ENCODE data around the gene PDZD4.

PDZD4 gene

DNA sequence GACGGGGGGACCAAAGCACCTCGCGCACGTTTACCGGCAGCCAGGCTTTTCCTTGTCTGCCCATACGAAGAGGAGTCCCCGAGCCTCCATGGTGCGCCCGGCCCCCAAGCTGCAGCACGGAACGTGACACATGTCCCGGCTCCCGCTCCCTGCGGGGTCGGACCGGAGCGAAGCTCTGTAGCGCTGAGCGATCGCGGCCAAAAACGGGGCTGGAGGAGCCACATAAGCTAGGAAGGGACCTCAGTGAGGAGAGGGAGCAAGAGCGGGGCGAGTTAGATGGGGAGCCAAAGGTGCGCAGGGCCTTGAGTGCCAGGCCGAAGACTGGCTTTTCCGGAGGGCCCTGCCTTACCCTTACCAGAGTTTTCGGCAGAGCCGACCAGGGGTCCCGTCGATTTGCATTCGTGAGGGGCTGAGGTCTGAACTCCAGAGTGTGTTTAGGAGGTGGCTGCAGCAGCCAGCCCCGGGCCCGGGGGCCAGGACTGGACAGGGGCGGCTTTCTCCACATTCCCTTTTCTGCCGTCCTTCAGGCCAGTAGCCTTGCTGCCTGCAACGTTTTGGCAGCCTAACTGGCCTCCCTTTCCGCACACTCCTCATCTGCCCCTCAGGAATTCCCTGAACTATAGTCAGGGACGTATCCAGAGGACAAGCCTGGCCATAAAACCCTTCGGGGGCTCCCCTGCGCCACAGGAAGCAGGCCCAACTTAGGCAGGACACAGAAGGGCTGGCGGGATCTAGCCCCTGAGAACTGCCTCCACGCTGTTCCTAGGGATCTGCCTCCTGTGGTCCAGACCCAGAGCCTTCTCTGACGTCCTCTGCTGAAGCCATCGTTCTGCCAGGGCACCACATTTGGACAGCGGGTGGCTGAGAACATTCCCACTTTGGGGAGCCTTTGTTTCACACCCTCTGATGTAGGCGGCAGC lies 35.2 kb downstream of the PDZD4 start:
- H3K4me3 ChIP-seq: peak overlapping the region; percentile 59 to 80 (median 66)
- H3K27ac ChIP-seq: peak overlapping the region; percentile 26 to 99 (median 93)

DNA sequence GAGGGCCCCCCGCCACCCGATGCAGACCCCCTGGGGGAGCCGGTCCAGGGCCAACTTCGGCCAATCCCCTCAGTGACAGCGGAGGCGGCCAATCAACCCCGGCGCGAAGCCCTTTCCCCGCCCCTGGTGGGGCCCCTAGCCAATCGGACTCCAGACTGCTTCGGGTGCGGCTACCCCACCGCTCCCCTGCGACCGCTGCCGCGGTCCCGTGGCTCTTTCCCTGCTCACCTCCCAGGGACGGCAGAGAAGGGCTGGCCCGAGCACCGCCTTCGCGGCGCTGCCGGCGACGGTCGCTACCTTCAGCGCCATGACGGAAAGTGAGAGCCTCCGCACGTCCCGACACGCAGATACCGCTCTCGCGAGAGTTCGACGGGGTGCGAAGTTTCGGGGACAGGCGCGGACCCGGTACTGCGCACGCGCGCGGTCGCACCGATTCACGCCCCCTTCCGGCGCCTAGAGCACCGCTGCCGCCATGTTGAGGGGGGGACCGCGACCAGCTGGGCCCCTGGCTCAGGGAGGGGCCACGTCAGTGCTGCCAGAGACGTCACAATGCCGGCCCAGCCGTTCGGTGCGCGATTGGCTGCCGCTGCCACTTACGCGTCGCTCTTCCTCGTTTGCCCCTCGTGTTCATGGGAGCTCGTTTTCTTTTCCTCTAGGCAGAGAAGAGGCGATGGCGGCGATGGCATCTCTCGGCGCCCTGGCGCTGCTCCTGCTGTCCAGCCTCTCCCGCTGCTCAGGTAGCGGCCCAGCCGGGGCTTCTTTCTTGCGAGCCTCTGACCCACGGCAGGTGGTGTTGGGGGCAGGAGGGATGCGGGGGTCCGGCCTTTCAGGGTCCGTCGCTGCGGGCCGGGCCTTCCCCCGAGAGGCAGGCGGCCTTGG lies 36.1 kb downstream of the PDZD4 start, which contains the start of the genes IDH3G and SSR4:
TSS of gene IDH3G (minus strand) at position 358 of the 879 bp plus-strand sequence. CDS start at position 309, 49 bp downstream.
TSS of gene SSR4 (plus strand) at position 651 of the 879 bp plus-strand sequence. CDS start at position 671, 20 bp downstream.
- peak within 1 kb of the TSS; percentile 26 to 99 (median 93) for H3K27ac ChIP-seq

GRCh38 chrX:153793291-153793690 lies 37.1 kb downstream of the PDZD4 start:
- H3K27ac ChIP-seq: peak overlapping the region; percentile 22 to 99 (median 93)
- H3K4me3 ChIP-seq: peak overlapping the region; percentile 59 to 80 (median 66)

More for the DNA sequence above, 36.1 kb downstream of the PDZD4 start, which contains the start of the genes IDH3G and SSR4:
- peak within 1 kb of the TSS; percentile 59 to 80 (median 66) for H3K4me3 ChIP-seq

GRCh38 chrX:153792368-153792767 lies 38.0 kb downstream of the PDZD4 start:
- H3K4me3 ChIP-seq: no peak overlapping the region
- no peak overlapping the region for H3K27ac ChIP-seq

GRCh38 chrX:153791104-153791852 lies 39.1 kb downstream of the PDZD4 start:
- H3K27ac ChIP-seq: no peak overlapping the region
- H3K4me3 ChIP-seq: no peak overlapping the region

GRCh38 chrX:153789654-153790053 lies 40.7 kb downstream of the PDZD4 start:
- H3K27ac ChIP-seq: no peak overlapping the region
- H3K4me3 ChIP-seq: no peak overlapping the region

- Histone ChIP-seq H3K4me3 (no peak overlapping the region), H3K27ac (no peak overlapping the region)
These were observed 43.7 kb downstream of the PDZD4 start for GRCh38 chrX:153786669-153787068.

DNA sequence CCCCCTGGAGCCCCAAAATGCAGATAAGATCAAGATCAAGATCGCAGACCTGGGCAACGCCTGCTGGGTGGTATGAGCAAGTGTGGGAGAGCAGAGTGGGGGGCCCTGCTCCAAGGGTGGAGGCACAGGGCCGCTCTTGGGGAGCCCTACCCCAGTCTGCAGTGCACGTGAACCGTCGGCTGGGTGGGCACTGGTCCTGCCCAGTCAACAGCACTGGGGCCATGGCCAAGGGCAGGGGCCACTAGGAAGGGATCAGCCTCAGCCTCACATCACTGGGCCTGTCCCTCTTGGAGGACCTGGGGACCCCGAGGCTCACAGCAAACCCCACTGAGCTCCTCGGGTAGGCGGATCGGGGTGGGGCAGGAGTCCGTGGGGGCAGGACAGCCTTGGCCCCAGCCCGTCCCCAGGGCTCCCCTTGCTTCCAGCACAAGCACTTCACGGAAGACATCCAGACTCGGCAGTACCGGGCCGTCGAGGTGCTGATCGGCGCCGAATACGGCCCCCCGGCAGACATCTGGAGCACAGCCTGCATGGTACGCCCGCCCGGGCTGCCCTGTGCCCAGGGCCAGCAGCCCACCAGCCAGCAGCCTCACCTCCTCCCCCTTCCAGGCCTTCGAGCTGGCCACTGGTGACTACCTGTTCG lies 45.9 kb downstream of the PDZD4 start:
- no peak overlapping the region for H3K4me3 ChIP-seq
- no peak overlapping the region for H3K27ac ChIP-seq

DNA sequence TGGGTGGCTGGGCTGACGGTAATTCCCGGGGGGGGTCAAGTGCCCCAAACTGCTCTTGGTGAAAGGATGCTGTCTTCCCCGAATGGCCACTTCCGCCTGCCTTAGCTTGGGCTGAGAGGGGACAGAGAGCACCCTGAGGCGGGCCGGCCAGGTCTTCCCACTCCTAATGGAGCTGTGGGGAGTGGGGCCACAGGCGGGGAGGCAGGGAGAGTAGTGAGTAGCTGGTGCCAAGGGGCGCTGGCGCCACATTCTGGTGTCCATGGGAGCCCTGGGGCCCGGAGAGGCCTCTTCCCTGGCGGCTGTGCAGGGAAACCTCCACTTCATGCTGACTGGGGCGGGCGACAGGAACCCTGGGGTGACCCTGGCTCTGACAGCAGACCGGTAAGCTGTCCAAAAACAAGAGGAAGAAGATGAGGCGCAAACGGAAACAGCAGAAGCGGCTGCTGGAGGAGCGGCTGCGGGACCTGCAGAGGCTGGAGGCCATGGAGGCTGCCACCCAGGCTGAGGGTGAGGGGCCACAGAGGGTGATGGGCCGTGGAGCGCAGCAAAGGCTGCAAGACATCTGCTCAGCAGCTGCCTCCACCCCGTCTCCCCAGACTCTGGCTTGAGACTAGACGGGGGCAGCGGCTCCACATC lies 46.8 kb downstream of the PDZD4 start:
- Histone ChIP-seq H3K4me3 (no peak overlapping the region), H3K27ac (no peak overlapping the region)

DNA sequence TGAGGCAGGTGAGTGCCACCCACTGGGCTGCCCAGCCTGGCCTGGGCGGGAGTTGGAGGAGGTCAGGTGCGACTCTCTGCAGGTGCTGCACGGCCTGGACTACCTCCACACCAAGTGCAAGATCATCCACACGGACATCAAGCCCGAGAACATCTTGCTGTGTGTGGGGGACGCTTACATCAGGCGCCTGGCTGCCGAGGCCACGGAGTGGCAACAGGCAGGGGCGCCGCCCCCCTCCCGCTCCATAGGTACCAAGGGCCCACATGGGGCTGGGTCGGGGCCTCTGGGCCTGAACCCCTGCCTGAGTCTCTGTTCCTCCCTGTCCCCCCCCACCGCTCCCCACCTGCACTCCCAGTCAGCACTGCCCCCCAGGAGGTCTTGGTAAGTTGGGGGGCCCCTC lies 47.5 kb downstream of the PDZD4 start:
- Histone ChIP-seq H3K4me3 (no peak overlapping the region), H3K27ac (no peak overlapping the region)

DNA sequence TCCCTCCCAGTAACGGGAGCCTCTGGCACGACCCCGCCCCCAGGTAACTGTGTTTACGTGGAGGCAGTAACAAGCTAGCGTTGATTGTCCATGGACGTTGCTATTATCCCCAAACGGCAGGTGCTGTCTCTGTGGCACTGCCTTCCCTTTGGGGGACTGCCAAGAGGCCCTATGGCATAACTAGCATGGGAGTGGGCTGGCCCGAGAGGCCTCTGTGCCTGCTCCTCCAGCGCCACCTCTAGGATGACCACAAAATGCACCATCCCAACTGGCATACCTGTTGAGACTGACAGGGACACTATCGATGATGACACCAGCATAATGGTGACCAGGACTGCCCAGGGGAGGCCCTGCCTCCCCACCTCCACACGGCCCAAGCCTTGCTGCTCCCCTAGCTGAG lies 48.0 kb downstream of the PDZD4 start:
- H3K27ac ChIP-seq: no peak overlapping the region
- H3K4me3 ChIP-seq: no peak overlapping the region

- H3K4me3 ChIP-seq: no peak overlapping the region
- H3K27ac ChIP-seq: peak overlapping the region in 1 of 21 experiments; percentile 12
These were observed 48.8 kb downstream of the PDZD4 start for GRCh38 chrX:153781428-153782047.

DNA sequence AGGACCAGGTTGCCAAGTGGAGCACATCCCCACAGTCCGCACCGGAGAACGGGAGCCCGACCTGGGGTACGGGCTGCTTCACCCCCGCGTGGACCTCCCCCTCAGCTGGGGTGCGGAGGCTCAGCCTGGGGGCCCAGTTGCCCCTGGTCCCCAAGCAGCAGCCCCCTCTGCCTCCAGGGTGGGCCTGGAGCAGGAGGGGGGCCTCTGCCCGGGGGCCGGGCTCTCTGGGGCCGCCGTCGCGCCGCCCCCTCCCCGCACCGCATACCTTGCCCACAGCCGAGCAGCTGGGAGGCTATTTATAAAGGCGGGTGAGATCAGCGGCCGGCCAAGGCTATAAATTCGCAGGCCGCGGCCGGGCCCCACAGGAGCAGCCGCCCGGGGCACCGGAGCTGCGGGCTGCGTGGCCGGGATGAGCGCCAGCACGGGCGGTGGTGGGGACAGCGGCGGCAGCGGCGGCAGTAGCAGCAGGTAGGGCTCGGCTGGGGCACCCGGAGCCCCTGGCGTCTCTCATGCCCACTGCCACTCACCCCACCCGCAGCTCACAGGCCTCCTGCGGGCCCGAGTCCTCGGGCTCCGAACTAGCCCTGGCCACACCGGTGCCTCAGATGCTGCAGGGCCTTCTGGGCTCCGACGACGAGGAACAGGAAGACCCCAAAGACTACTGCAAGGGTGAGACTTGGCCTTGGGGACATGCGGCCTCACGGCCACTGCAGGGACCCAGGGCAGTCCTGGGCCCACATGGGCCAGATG lies 49.5 kb downstream of the PDZD4 start, which contains the start of gene SRPK3:
TSS of gene SRPK3 (plus strand) at position 364 of the 750 bp plus-strand sequence. CDS start at position 410, 46 bp downstream.
- Histone ChIP-seq H3K4me3 (no peak within 1 kb of the TSS), H3K27ac (peak within 1 kb of the TSS in 2 of 21 experiments; percentile 12 to 36)

DNA sequence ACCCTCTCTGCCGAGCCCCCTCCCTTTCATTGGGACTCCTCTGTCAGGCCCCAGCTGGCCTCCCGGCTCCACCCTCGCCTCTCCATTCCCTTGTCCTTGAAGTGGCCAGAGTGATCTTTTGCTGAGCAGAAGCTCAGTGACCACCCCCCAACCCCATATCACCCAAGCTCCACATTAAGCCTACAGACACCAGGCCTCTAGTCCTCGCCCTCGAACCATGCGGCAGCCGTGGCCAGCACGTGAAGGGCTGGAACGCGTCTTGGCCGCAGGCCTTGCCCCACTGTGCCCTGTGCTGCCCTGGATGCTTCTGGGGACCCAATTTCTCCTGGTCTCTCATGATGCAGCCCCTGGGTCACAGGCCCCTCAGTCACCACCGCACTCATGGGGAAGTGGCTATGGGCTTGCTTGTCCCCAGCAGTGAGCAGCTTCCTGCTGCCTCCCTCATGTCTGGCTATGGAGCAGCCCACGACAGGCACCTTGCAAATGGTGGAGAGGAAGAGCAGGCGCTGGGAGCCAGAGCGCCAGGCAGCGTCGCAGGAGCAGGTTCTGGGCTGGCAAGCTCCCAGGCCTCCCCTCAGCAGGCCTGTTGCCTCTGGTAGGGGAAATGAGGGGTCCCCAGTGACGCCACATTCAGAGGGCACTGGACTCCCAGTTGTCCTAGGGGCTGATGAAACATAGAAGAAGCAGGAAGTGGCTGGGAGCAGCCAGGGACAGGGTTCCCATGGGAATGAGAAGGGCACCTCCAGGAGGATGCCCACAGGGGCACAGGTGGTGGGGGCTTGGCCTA lies 50.3 kb downstream of the PDZD4 start:
- no peak overlapping the region for H3K4me3 ChIP-seq
- no peak overlapping the region for H3K27ac ChIP-seq

DNA sequence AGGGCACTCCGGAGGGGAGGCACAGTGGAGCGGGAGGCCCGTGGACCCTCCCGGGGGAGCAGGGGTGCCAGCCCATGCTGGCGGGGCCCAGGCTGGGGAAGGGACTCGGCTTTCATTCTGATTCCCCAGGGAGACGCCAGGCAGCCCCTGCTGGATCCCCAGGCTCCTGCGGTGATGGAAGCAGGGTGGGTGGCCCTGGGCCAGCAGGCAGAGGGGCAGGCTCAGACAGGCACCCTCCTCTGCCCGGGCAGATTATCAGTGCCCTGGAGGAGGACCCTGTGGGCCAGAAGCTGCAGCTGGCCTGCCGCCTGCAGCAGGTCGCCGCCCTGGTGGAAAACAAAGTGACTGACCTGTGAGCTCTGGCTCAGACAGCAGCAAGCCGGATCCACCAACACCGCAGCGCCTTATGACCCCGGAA lies 51.7 kb downstream of the PDZD4 start:
- Histone ChIP-seq H3K27ac (peak overlapping the region in 1 of 21 experiments; percentile 21), H3K4me3 (no peak overlapping the region)

- peak overlapping the region in 1 of 21 experiments; percentile 21 for H3K27ac ChIP-seq
- H3K4me3 ChIP-seq: no peak overlapping the region
These were observed 52.2 kb downstream of the PDZD4 start for GRCh38 chrX:153778181-153778580.
